Left colon (tissue), 2 donors: ENCODE results near the gene PDK2. TPM values are rescaled to one million over a fixed set of nuclear protein-coding genes. Genes with fewer than 3 reads are reported as not detected.

Experiments
- ATAC-seq: fragments of 200-7000 bp; cut with Tn5 transposase; one replicate; pipeline ENCODE4 v1.9.1; 2020; ENCODE audit warnings: mild to moderate bottlenecking, moderate library complexity
- DNase-seq, 2 donors: peaks; one replicate each; pipeline ENCODE4 v3.0.0-alpha.2; 2020
- intact Hi-C, 2 donors: fragments of 100-400 bp; cut with DNase I in 1 of 2; cut with micrococcal nuclease in 1 of 2; formaldehyde crosslinking; loops; one replicate each; pipeline versions ENCODE4 v1.11.2 to v1.14.0; 2022; cut with DNase I, micrococcal nuclease
- long read RNA-seq: library from polyadenylated mRNA; unstranded; transcript quantifications from one replicate; pipeline ENCODE4 v2.0.0, GENCODE V29; 2021
- total RNA-seq, 2 donors: library from RNA; stranded (reverse); fragmentation: NEBNext Ultra II Directional; extraction: Animal tissue kit (Norgen Biotek cat#: 25700); gene quantifications; one replicate each; pipeline ENCODE4 v1.2.1, GENCODE V29; 2021
- donor health status: DM: no; HTN: no; CAD: no.
- donor health status: DM: yes; HTN: yes; CAD: no.

PDK2 gene
- 10 to 100 TPM; 59.5 to 71.4 TPM for total RNA-seq
- long read RNA-seq, transcript PDK2-203 (11 exons, 3,440 nt) = major isoform, 26 of 42 reads
- long read RNA-seq, partial matches to known transcripts = 5 of 42 reads
- long read RNA-seq, other reads (novel, unspliced or antisense) = 8 of 42 reads

- intact Hi-C loops = loop anchor here in 1 of 2 donors (10.0 kb wide), 1 partner anchor 200 kb away; no protein-coding TSS in a partner anchor
- peak; percentile 87 for ATAC-seq
- peak; percentile 95 to 96 for DNase-seq
These were observed at the start of gene PDK2 for GRCh38 chr17:50094753-50095619. TSS of gene PDK2 (plus strand) at chr17:50095351. CDS start at chr17:50095436, 85 bp downstream.

DNA sequence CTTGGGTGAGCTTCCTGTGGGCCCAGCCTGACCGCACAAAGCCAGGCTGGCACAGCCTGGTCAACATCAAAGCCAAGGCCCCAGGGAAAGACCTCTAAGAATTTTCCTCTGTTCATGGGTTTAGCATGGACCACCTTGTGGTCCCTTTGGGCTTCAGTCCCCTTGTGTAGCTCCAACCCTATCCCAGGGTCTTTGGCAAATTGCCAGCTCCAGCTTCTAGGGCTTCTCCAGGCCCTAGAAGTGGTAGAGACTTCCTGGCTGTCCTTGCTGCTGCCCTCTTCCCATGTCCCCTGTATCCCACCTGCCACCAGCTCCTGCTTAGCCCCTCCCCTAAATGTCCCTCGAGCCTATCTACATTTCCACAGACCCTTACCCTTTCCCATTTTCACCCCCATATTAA, 49.0 kb upstream of the PDK2 start:
- intact Hi-C loops = no loop called here
- ATAC-seq (no peak), DNase-seq (no peak)

DNA sequence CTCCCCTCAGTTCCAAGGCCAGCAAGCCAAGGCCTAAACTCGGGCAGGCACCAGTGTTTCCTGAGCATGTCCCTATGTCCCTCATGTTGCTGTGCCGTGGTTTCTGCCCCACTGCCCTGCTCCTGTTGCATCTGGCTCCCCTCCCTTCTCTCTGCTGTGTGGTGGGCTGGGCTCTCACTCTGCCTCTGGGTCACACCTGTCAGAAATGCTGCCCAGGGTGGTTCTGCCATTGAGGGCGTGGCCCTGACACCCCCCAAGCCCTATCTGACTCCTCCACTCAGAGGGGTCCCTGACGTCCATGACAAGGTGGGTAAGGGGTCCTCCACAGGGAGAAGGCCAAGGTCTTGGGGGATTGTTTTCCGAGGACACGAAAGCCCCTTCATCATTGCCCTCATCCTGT, 48.5 kb upstream of the PDK2 start:
- no peak for ATAC-seq
- intact Hi-C loops = no loop called here
- DNase-seq = no peak

GRCh38 chr17:50047083-50047482, 48.1 kb upstream of the PDK2 start:
- intact Hi-C loops = no loop called here
- DNase-seq = no peak
- ATAC-seq = no peak

GRCh38 chr17:50047488-50048126, 47.5 kb upstream of the PDK2 start:
- ATAC-seq (no peak), DNase-seq (no peak)
- intact Hi-C loops = no loop called here

- intact Hi-C loops = no loop called here
- ATAC-seq = no peak
- no peak for DNase-seq
These were observed 46.9 kb upstream of the PDK2 start for GRCh38 chr17:50048146-50048720.

- ATAC-seq (no peak), DNase-seq (no peak)
- intact Hi-C loops = no loop called here
These were observed 46.2 kb upstream of the PDK2 start for GRCh38 chr17:50048988-50049387.

GRCh38 chr17:50049636-50050035, 45.5 kb upstream of the PDK2 start:
- ATAC-seq = no peak
- DNase-seq = no peak
- intact Hi-C loops = no loop called here

- ATAC-seq = no peak
- intact Hi-C loops = no loop called here
- DNase-seq = peak in 1 of 2 donors; percentile 15
These were observed 44.6 kb upstream of the PDK2 start for GRCh38 chr17:50050431-50051032.

GRCh38 chr17:50051082-50051576, 44.0 kb upstream of the PDK2 start:
- no peak for DNase-seq
- intact Hi-C loops = no loop called here
- ATAC-seq = no peak

DNA sequence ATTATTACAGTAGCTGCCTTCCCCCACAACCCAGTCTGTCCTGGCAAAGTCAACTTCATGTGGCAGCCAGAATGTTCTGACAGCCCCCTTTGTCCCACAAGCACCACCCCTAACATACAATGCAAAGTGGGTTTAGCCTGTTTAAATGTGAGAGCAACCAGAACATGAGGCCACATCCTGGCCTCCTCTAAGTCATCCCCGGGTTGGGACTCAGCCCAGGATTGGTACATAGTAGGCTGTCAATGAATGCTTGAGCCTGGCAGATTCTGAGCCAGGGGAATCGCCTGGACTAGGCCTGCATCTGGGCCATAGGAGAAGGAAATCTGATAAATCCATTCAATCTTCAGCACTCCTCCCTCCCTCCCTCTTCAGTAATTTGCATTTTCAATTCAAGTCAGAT, 43.5 kb upstream of the PDK2 start:
- intact Hi-C loops = no loop called here
- no peak for ATAC-seq
- no peak for DNase-seq

DNA sequence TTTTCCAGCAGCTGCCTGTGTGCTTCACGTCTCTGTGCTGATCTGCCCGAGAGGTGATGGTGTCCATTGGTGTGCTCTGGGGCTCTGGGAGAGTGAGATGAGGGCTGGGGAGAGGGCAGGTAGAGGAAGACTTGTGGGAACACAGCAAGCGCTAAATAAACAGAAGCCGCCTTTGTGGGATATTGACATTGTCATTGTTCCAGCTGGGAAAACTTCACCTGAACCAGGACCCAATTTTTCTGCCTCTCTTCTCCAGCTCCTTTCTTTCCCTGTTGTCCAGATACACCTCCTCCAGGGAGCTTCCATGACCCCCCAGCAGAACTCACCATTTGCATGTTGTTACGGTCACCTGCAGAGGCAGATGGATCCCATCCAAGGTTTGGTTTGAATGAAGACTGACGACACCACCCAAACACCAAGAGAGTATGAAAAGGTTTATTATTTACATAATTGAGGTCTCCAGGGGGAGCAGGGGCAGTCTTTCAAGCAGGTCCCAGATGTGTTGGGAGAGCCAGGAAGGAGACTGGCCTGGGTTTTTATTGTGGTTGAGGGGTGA, 42.8 kb upstream of the PDK2 start:
- intact Hi-C loops = no loop called here
- no peak for DNase-seq
- no peak for ATAC-seq

- ATAC-seq (no peak), DNase-seq (no peak)
- intact Hi-C loops = no loop called here
These were observed 42.1 kb upstream of the PDK2 start for GRCh38 chr17:50052822-50053653.

GRCh38 chr17:50053654-50053960, 41.5 kb upstream of the PDK2 start:
- ATAC-seq (no peak), DNase-seq (no peak)
- intact Hi-C loops = no loop called here

DNA sequence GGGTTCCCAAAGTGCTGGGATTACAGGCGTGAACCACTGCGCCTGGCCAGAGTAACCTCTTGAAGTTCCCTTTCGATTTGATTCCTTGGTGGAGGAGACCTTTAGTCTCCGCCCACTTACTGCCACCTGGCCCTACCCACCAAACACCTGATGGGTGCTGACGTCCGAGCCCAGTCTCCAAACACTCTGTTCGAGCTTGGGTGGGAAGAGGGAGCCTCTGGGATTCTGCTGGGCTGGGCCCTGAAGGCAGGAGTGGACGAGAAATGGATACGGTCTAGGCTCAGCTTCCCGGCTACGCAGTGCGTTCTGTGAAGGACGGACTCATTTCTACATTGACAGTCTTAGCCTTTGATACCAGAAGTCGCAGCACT, 40.1 kb upstream of the PDK2 start:
- intact Hi-C loops = no loop called here
- ATAC-seq = peak; percentile 62

GRCh38 chr17:50055426-50056216, 39.5 kb upstream of the PDK2 start, which contains the start of gene ITGA3:
TSS of gene ITGA3 (plus strand) at chr17:50056110. CDS start at chr17:50056440, 330 bp downstream.
- DNase-seq = peak; percentile 88
- intact Hi-C loops = no loop called here

More for the DNA sequence above, 40.1 kb upstream of the PDK2 start:
- peak; percentile 77 to 91 for DNase-seq

GRCh38 chr17:50056217-50056960, 38.8 kb upstream of the PDK2 start:
- intact Hi-C loops = no loop called here
- peak; percentile 68 to 78 for DNase-seq
- peak; percentile 40 for ATAC-seq

More at GRCh38 chr17:50055426-50056216, 39.5 kb upstream of the PDK2 start, which contains the start of gene ITGA3:
- peak; percentile 71 for ATAC-seq
